LNCaP clone FGC (cell line): ENCODE measurements around the gene TANC1.

Experiments used
- DNase-seq: peaks from one replicate; pipeline ENCODE4 v3.0.0-alpha.2; 2011; ENCODE audit warnings: low read depth
- H3K4me3 ChIP-seq: 2 replicates; pipeline ENCODE4 v1.5.1; 2011; ENCODE audit warnings: mild to moderate bottlenecking, low read depth, low read length, control low read depth
- TF ChIP-seq, protein P1 (sequence below): IDR thresholded peaks from 2 replicates; pipeline ENCODE4 v1.5.1; 2012; ENCODE audit warnings: mild to moderate bottlenecking; ENCODE audit not compliant: control insufficient read depth, insufficient read depth; ENCODE audit errors: extremely low read depth

Gene TANC1

DNA sequence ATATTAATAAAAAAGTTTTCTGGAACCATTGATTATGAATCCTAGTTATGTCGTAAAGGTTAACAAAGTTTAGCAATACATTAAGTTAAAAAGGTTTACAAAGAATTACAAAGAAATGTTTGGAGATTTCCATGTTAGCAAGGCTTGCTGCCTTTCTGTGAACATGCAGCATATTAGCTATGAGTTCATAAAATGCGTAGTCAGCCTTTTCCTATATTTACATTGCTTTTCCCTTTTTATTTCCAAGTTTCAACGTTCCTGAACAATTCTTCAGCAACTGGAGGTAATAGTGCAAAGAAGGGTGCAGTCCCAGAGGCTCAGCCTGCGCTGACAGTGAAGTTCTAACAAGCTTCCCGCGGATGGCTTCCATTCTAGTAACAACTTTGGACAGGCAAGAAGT, 266.4 kb downstream of the TANC1 start:
- DNase-seq, result no peak
- TF ChIP-seq, protein P1, sequence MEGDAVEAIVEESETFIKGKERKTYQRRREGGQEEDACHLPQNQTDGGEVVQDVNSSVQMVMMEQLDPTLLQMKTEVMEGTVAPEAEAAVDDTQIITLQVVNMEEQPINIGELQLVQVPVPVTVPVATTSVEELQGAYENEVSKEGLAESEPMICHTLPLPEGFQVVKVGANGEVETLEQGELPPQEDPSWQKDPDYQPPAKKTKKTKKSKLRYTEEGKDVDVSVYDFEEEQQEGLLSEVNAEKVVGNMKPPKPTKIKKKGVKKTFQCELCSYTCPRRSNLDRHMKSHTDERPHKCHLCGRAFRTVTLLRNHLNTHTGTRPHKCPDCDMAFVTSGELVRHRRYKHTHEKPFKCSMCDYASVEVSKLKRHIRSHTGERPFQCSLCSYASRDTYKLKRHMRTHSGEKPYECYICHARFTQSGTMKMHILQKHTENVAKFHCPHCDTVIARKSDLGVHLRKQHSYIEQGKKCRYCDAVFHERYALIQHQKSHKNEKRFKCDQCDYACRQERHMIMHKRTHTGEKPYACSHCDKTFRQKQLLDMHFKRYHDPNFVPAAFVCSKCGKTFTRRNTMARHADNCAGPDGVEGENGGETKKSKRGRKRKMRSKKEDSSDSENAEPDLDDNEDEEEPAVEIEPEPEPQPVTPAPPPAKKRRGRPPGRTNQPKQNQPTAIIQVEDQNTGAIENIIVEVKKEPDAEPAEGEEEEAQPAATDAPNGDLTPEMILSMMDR, result no peak
- H3K4me3 ChIP-seq, result no peak overlapping the region

DNA sequence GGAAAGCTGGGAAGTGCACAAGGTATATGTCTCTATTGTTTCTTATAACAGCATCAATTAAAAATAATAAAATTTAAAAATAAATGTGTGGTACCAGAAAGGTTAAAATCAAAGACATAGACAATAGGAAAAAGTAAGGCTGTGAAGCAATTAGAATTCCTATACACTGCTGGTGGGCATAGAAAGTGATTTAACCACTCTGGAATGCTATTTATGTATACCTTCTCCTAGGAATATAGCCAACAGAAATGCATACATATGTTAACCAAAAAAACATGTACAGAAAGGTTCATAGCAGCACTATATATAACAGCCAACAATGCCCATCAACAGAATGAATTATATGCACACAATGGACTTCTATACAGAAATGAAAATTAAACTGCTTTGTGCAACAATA, 275.1 kb downstream of the TANC1 start:
- DNase-seq, result no peak
- TF ChIP-seq, protein P1, result no peak
- H3K4me3 ChIP-seq, result no peak overlapping the region

DNA sequence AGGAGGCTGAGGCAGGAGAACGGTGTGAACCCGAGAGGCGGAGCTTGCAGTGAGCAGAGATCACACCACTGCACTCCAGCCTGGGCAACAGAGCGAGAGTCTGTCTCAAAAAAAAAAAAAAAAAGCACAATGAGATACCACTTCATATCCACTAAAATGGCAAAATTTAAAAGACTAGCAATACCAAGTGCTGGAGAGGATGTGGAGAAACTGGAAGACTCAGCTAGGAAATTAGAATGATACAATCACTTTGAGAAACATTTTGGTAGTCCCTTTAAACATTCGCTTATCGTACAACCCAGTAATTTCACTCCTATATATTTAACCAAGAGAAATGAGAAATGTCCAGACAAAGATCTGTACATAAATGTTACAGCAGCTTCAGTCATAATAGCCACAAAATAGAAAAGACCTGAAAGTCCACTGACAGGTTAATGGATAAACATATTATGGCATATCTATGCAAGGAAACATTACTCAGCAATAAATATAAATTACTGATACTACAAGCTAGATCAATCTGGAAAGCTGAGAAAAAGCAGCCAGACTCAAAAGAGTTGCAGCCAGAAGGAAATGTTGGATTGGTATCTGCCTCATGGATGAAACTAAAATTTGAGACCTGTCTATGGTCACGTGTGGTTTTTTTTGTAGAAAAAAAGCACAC, 278.0 kb downstream of the TANC1 start:
- no peak for DNase-seq
- TF ChIP-seq, protein P1, result no peak
- no peak overlapping the region for H3K4me3 ChIP-seq

DNA sequence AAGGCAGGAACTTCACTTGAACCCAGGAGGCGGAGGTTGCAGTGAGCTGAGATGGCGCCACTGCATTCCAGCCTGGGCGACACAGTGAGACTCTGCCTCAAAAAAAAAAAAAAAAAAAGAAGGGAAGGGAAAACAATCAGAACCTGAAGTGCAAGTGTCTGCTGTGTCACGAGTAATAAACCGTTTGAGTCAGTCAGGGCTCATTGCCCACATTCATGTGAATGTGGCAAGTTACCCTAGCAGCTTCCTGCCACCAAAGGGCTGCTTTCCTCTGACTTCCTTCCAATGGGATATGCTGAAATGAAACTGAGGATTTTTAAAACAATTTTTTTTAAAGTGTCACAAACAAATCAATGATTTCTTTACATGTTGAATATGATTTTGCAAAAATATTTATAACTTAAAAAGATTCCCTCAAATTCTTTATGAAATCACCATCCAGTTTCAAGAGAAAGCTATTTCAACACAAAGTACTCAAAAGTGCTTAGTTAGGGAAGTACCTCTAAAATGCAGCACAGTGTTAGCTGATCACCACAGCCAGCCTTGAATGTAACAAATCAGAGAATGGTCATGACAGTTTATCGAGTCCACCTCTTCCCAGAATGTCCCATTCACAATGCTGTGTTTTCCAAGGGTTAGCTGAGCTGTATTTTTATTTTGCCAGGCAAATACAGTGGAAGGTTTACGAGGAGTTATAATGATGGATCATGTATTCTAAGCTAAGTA, 281.7 kb downstream of the TANC1 start:
- TF ChIP-seq, protein P1, result no peak
- peak; percentile 94 for DNase-seq
- no peak overlapping the region for H3K4me3 ChIP-seq

DNA sequence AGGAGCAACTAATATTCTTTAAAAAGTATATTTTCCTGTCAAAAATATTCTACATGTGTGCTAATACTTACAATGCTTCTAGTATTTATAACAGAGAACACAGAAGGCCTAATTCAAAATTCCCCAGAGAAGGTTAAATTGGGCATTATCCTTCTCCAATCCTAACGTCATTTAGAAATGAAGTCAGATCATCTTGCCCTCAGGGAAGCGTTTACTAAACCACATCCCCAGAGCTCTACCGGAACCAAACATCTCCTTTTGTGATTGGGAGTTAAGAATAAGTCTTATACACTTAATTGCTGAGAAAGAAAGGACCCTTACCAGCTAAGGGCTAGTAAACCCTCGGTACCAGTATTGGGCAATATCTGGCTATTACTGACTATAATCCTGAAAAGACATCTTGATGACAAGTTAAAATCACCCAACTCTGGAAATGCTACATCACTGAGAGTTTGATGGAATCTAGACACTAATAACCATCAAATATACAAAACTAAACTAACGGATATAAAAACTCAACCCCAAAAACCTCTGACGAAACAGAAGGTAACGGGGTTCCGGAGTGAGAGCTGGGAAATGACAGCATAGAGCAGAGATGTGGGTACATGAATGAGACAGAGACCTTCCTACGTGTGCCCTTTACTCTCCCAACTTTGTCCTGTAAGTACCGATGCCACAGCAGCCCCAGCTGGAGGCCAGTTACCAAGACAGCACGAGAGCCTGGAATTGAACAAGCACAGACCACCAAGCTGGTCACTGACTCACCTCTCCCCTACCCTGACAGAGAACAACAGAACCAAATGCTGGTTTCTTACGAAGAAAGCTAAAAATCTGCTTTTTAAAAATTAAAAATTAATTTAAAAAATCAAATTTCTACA, 283.1 kb downstream of the TANC1 start:
- DNase-seq, result no peak
- TF ChIP-seq, protein P1, result no peak
- no peak overlapping the region for H3K4me3 ChIP-seq

DNA sequence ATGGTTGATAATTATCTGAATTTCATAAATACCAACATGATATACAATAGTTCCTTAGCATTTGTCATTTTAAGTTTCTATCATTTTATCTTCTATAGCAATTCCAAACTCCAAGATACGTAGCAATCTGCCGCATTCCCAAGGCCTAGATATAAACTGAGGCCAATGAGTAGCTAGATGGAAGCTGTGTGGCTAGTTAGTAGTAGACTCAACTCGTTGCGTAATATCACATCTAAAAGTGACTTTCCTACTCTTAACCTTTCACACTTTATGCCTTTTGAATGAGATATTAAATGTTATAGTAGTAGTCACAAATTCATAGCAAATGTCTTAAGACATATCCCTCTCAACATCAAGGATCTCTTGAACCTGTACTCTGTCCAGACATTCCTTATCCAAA, 284.5 kb downstream of the TANC1 start:
- TF ChIP-seq, protein P1, result no peak
- no peak for DNase-seq
- no peak overlapping the region for H3K4me3 ChIP-seq
